Astrocyte of the spinal cord (primary cell): ENCODE data around the gene LRRC17.

Experiments used
- DNase-seq: peaks from one replicate; pipeline ENCODE4 v3.0.0; 2011; ENCODE audit warnings: low read depth, low spot score
- H3K4me3 ChIP-seq: 2 replicates; pipeline ENCODE4 v1.5.1; 2011; ENCODE audit warnings: low read depth, mild to moderate bottlenecking, low read length, moderate library complexity
- in situ Hi-C: cut with HindIII; loops from 2 replicates; pipeline ENCODE4 v1.10.0; 2017; ENCODE audit warnings: low sequenced_read_pairs
- TF ChIP-seq, protein P1 (sequence below): IDR thresholded peaks from 2 replicates; pipeline ENCODE4 v1.5.1; 2012; ENCODE audit warnings: low read depth, mild to moderate bottlenecking, low read length, inconsistent platforms

The LRRC17 gene

DNA sequence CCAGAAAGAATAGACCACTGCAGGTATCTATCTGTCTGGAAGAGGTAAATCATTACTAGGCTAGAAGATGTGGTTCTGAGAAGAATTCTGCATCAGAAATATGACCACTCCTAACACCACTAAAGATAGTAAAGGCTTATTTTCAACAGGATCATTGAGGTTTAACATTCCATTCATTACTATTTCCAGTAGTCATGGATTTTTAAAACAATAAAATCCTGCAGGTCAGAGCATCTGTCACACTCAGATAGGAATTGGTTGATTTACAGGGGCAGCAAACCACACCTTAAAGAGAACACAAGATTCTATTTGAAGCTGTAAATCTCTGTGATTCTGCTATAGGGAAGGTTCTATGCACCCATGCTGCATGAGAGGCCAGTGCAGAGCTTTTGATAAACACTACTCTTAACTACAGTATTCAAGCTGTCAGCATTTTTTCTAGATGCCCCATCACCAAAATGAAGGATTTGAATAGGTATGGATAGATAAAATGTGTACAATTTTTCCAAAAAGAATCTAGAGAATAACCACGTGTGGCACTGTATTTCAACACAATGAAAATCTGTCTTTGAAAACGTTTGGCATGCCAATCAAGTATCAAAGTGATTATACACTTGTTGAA, 14.6 kb downstream of the LRRC17 start:
- TF ChIP-seq, protein P1, sequence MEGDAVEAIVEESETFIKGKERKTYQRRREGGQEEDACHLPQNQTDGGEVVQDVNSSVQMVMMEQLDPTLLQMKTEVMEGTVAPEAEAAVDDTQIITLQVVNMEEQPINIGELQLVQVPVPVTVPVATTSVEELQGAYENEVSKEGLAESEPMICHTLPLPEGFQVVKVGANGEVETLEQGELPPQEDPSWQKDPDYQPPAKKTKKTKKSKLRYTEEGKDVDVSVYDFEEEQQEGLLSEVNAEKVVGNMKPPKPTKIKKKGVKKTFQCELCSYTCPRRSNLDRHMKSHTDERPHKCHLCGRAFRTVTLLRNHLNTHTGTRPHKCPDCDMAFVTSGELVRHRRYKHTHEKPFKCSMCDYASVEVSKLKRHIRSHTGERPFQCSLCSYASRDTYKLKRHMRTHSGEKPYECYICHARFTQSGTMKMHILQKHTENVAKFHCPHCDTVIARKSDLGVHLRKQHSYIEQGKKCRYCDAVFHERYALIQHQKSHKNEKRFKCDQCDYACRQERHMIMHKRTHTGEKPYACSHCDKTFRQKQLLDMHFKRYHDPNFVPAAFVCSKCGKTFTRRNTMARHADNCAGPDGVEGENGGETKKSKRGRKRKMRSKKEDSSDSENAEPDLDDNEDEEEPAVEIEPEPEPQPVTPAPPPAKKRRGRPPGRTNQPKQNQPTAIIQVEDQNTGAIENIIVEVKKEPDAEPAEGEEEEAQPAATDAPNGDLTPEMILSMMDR = no peak
- no peak overlapping the region for H3K4me3 ChIP-seq
- in situ Hi-C loops = no loop called here
- peak; percentile 41 for DNase-seq

DNA sequence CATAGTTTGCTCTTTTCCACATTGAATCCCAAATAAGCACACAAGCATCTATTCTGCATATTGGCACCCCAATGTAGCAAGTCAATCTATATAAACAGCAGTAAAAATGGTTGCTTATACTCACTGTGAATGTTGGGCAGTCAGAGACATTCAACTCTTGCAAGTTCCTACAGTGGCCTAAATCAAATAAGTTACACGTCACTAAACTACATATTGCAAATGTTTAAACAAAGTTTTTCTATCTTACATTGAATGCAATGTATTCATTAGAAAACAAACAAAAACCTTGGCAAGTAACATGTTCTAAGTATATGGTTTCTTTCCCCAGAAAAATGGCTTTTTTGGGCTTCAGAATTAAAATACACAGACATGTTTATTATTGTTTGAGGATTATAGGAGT, 19.0 kb downstream of the LRRC17 start:
- DNase-seq = no peak
- no peak overlapping the region for H3K4me3 ChIP-seq
- in situ Hi-C loops = no loop called here
- TF ChIP-seq, protein P1 = no peak

DNA sequence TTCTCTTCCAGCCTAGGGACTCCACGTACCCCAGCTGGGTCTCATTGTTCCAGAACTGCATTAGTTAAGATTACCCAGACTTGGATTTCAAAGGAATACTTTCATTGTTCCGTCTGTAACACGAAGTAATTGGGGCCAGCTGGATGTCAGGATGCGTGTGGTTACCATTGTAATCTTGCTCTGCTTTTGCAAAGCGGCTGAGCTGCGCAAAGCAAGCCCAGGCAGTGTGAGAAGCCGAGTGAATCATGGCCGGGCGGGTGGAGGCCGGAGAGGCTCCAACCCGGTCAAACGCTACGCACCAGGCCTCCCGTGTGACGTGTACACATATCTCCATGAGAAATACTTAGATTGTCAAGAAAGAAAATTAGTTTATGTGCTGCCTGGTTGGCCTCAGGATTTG, 21.0 kb downstream of the LRRC17 start:
- peak; percentile 97 for DNase-seq
- in situ Hi-C loops = no loop called here
- no peak overlapping the region for H3K4me3 ChIP-seq
- TF ChIP-seq, protein P1 = no peak

DNA sequence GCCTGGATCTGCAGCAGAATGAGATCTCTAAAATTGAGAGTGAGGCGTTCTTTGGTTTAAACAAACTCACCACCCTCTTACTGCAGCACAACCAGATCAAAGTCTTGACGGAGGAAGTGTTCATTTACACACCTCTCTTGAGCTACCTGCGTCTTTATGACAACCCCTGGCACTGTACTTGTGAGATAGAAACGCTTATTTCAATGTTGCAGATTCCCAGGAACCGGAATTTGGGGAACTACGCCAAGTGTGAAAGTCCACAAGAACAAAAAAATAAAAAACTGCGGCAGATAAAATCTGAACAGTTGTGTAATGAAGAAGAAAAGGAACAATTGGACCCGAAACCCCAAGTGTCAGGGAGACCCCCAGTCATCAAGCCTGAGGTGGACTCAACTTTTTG, 21.4 kb downstream of the LRRC17 start:
- TF ChIP-seq, protein P1 = no peak
- in situ Hi-C loops = no loop called here
- H3K4me3 ChIP-seq = no peak overlapping the region
- no peak for DNase-seq

DNA sequence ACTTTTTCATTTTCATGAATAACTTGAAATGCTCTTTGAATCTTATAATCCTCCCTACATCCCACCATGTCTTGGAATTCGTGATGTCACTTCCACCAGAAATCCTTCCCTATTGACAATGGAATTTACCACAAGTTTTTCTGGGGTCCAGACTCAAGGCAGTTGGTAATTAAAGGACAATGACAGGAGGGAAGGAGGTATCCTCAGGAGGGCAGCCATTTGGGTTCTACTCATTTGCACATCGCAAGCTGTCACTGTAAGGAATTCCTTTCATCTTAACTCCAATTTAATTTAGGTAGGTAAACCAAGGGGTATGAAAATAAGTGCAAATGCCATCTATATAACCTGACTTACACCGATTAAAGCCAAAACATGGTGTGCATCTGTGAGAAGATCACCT, 21.9 kb downstream of the LRRC17 start:
- TF ChIP-seq, protein P1 = no peak
- H3K4me3 ChIP-seq = no peak overlapping the region
- DNase-seq = no peak
- in situ Hi-C loops = no loop called here

DNA sequence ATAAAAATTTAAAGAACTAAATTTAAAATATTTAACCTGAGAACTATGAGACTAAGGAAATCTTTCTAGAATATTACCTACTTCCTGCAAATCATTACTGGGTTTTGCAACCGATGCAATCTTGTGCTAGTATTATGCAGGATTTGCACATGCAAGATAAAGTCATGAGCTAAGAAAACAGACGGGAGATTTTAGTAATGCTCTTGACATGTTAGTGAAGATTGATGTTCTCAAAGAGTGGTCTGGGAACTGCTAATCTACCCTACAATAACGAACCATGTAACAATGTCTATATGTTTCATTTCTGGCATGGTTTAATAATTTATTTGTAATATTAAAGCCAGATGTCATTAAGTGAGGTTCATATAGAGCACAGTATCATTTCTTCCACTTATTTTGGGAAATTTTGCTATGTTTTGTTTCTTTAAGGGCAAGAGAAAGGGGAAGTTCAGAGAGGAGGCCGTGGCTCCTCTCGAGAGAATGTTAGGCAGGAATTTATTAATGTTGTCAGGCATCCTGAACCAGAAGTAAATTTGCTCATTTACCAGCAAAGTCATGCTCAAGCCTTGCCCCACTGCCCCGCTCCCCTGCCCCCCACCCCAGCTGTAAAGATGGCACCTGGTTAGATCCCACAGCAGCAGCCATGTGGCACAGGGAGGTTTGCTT, 22.8 kb downstream of the LRRC17 start:
- in situ Hi-C loops = no loop called here
- TF ChIP-seq, protein P1 = no peak
- no peak overlapping the region for H3K4me3 ChIP-seq
- no peak for DNase-seq
